ENCODE data around the gene KIRREL1. TPM values are rescaled to one million over a fixed set of nuclear protein-coding genes. Genes with fewer than 3 reads are reported as not detected.

The KIRREL1 gene
- polyA plus RNA-seq, 1 donor = 182 TPM

DNA sequence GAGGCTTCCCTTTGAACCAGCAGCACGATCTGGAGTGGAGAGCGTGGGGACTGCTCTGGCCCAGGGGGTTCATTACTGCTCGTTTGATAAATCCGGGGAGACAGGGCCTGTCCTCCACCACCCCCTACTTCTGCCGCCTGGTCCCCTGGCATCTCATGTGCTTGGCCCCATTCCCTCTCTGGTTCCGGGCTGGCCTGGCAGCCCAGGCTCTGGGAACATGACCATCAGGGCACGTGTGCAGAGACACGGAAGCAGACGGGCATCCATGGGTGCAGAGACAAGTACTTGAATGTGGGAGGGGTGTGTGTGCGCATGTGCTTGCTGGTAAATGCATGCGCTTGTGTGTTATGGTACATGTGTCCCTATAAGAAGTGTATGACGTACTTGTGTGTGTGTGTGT is 75.5 kb downstream of the KIRREL1 start:
- DNase-seq = no peak

DNA sequence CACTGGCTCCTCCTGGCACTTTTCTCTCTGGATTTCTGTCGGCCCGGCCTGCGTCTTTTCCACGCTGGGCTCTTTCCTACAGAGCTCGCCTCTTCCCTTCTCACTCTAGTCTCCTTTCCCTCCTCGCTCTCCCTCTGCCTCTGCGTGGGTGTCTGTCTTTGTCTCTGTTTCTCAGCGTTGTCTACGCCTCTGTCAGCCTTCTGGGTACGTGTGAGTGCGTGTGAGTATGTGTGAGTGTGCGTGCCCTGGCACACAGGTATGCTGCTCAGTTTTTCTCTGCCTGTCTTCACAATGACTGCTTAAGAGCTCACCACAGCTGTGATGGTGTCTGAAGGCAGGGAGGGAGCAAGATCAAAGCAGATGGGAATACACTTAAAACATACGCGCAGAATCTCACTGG is 77.7 kb downstream of the KIRREL1 start:
- no peak for DNase-seq

DNA sequence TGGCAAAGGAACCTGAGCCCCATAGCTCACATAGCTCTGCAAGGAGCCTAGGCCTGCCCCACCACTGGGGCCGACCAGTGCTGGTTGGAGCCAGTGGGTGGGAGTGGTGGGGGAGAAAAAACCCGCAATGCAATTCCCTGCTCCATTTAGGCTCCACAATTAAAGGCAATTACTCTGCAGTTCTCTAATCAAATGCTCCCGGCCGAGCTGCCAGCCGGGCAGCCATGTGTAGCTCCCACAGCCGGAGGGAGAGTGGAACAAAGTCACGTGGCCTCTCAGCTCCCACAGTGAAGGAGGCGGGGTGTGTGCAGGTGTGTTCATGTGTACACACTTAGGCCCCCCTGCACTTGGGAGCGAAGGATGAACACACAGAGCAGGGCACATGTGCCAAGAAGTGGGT is 81.6 kb downstream of the KIRREL1 start:
- peak; percentile 64 for DNase-seq

DNA sequence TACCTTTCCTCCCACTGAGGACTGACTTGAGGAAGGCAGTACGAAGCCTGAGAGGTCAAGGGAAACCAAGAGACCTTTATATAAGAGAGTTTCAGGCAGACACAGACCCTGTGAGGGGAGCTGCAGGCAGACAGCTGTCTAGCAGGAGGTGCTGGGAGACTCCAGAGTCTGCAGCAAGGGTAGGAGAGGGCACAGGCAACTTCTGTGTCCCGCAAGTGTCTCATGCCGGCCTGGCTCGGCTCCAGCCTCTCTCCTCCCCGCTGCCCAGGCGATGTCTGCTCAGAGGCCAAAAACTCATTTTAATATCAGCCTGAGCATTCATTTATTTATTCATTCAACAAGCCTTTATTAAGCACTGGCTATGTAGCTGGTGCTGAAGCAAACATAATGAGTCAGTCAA is 83.0 kb downstream of the KIRREL1 start:
- no peak for DNase-seq

DNA sequence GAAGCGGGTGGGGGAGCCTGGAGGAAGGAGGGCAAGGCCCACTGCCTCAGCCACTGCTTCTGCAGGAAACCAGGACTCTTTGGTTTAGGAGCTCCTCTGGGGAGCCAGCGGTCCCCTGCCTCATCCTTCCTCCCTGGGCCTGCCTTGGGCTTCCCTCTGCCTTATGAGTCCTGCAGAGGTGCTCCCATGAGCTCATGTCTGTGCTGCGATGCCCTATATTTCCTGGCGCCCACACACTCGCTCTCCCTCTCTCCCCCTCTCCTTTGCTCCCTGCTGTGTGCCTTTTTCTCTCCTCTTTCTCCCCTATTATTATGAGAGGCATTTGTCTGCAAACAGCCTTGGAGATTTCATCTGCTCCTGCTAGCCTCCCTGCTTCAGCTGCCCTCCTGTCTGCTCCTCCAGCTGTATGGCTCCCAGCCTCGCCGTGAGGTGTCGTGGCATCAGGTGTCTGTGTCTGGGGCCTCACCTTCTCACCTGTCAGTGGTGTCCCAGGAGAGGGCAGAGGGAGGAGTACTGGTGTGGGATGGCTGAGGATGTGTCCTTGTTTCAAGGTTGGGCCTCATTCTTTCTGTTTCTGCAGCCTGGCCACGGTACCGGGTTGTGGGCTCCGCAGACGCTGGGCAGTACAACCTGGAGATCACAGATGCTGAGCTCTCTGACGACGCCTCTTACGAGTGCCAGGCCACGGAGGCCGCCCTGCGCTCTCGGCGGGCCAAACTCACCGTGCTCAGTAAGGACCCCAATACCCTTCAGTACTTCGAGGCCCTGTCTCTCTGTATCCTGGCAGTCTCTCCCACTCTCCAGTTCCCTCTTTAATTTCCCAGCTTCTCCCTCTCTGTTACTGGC is 84.2 kb downstream of the KIRREL1 start:
- no peak for DNase-seq

DNA sequence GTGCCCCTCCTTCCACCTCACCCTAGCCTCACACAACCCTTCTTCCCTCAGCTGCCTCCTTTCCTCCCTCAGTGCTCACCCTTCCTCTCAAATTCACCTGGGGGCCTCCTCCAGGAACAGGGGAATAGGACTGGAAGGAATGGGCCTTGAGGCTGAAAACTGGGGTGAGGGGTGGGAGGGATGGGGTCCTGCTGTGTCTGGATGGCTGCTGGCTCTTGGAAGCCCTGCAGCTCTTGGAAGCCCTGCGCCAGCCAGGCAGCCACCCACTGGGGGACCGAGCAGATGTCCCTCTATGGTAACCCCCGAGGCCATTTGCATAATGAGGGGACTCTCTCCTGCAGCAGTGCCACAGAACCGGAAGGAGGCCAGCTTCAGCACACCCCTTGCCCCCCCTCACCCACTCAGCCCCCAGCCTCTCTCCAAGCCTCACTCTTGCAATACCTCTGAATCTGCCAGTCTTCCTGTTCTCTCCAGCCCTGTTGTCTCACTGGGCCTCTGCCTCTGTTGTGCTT is 85.2 kb downstream of the KIRREL1 start:
- DNase-seq = no peak

- no peak for DNase-seq
Observed at GRCh38 chr1:158080066-158080465, 86.6 kb downstream of the KIRREL1 start.

- DNase-seq = no peak
Observed at GRCh38 chr1:158084336-158084735, 90.9 kb downstream of the KIRREL1 start.

DNA sequence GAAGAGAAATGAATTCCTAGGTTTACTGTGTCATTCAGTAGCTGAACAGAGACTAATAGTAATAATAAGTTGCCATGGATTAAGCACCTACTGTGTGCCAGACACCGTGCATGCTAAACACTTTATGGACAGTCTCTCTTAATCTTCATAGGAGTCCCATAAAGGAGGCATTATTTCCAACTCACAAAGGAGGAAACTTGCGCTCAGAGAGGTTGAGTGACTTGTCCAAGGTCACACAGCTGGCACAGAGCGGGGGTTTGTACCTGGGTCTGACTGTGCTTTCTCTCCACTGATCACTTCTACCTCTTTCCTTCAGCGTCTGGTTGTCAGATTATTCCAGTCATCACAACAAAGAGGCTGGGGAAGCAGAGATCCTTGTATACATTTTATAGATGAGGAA is 91.3 kb downstream of the KIRREL1 start:
- DNase-seq = no peak

DNA sequence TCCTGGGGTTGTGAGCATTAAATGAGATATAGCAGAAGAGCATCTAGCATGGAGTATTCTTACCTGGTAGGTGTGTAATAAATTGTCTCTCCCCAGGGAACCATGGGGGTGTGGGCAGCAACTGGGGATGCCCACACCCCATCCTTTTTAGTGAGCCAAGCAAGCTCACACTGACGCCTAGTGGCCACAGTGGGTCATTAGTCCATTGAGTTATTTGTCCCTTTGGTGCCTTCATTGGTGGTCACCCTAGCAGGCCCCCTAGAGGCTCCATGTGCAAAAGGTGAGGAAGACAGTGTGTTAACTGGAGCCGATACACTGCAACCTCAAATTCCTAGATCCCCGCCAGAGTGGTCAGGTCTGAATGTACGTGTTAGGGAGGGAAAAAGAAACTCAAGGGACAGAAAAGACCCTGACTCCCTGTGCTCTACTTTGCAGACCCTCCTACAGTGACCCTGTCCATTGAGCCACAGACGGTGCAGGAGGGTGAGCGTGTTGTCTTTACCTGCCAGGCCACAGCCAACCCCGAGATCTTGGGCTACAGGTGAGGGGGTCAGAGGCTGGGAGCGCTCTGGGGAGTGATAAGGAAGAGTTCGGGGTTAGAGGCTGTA is 94.0 kb downstream of the KIRREL1 start:
- DNase-seq = peak; percentile 83

- no peak for DNase-seq
Observed at GRCh38 chr1:158089476-158089875, 96.0 kb downstream of the KIRREL1 start.

- peak; percentile 36 for DNase-seq
Observed at GRCh38 chr1:158089925-158090637, 96.6 kb downstream of the KIRREL1 start.

GRCh38 chr1:158093376-158093775 is 99.9 kb downstream of the KIRREL1 start:
- DNase-seq = no peak

GRCh38 chr1:158094571-158094970 is 101.1 kb downstream of the KIRREL1 start:
- DNase-seq = no peak

DNA sequence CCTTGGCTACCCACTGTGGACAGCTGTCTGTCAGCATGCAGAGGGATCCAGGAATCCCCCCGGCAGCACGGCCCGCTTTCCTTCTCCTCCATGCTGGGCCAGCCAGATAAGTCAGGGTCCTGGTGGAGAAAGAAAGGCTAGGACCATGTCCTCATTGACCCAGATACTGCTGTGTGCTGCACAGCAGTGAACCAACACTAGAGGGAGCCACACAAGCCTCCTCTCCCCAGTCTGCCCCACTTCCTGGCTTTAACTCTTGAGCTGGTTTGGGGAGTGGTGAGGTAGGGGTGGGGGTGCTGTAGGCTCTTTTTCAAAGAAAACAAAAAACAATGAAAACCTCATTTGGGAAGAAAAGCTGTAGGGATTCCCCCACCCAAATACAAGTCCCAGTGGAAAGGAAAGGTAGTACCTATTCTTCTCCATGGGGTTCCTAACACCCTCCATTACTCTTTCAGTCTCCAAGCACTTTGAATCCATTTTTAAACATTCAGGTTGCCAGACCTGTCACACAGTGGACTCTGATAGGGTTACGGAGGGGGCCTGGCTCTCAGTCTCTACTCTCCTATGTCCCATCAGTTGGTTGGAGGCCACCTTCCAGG is 102.4 kb downstream of the KIRREL1 start:
- no peak for DNase-seq

DNA sequence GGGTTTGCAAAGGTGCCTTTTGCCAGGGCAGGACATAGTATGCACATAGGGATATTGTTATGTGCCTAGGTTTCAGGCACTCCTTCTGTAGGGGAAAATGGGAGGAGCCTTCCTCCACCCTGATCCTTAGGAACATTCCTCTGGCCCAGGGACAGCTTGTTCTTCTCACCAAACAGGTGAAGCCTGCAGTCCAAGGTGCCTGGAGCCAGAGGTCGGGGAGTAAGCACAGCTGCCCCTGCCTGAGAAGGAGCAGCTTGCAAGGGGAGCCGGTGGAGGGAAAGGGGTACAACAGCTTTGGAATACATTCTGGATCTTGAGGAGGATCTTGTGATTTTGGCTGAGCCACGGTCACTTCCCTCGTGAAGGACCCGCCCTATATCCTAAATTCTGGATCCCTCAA is 104.8 kb downstream of the KIRREL1 start:
- no peak for DNase-seq

- DNase-seq = no peak
Observed at GRCh38 chr1:158099185-158099584, 105.7 kb downstream of the KIRREL1 start.

GRCh38 chr1:158100498-158100897 is 107.1 kb downstream of the KIRREL1 start:
- no peak for DNase-seq

DNA sequence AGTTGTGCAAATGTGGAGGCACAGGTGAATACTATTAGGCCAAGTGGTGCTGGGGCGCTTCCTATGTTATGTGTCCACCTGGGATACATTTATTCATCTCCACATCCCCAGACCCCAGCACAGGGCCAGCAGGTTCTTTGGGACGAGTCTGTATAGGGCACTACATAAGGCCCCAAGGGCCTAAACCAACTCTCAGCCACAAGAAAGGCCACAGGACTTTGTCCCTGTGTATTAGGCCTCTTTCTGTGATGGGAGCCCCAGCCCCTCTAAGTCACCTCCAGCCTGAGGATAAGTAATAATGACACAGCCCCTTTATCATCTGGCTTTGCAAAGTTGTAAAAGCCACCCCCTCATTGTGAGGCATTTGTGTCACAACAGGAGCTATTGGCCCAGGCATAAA is 108.0 kb downstream of the KIRREL1 start:
- DNase-seq = no peak

DNA sequence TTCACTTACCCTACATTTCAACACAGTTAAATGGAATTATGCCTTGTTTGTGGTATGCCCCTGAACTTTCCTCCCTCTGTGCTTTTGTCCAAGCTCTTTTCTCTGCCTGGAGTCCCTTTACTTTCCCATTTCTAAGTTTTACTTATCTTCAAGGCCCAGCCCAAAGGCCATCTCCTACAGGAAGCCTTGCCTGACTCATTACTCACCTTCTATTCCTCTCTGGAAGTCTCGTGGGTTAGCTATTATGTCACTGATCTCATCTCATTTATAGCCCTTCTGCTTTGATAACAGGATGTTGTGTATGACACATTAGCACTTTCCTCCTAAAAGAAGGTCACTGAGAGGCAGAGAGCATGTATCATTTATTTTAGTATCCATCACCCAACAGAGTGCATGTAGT is 108.5 kb downstream of the KIRREL1 start:
- DNase-seq = no peak

- DNase-seq = no peak
Observed at GRCh38 chr1:158102881-158103674, 109.6 kb downstream of the KIRREL1 start.
